Measurements from ENCODE around the gene PMEL. TPM values are rescaled to one million over a fixed set of nuclear protein-coding genes. Genes with fewer than 3 reads are reported as not detected.

The PMEL gene
- total and polyA plus RNA-seq, 4 donors = 1.1 to 4.5 (median 2.4) TPM

DNA sequence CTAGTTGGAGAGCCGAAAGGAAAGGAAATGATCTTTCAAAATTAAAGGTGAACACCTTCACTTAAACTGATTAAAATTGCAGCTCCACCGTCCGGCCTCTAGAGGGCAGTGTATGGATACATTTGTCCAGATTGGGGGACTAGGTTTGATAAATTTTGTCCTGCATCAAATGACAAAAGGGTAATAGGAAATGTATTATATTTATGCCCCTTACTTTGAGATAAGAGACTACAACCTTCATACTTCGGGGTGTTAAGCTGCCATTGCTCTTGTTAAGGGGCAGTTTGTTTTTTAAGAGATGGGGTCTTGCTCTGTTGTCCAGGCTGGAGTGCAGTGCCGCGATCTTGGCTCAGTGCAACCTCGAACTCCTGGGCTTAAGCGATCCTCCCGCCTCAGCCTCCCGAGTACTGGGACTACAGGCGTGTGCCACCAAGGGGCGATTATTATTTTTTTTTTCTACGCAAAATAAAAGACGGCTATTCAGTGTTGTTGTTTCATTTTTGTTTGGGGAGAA is 30.4 kb upstream of the PMEL start:
- Histone ChIP-seq H3K9me3 (ENCODE audit: control insufficient read depth in 4 of 4, low read length in 3 of 4) (no peaks in the 10 kb centered on the region), H3K4me3 (ENCODE audit: low read depth in 1 of 3, low read length in 3 of 3) (peak overlapping the region; percentile 58 to 92 (median 87)), H3K9ac (ENCODE audit: low read depth in 1 of 2, low read length in 2 of 2) (peak overlapping the region; percentile 15 to 66), H3K27ac (ENCODE audit: low read depth in 1 of 2, low read length in 2 of 2) (peak overlapping the region; percentile 82 to 89), H3K4me1 (ENCODE audit: control insufficient read depth in 4 of 4, insufficient read depth in 4 of 4, low read length in 3 of 4) (peaks cover 4 to 35% (median 26%) of the 10 kb centered on the region in 4 donors), H3K36me3 (ENCODE audit: control insufficient read depth in 4 of 4, insufficient read depth in 3 of 4, low read depth in 1 of 4, low read length in 3 of 4) (peaks cover 11 to 27% (median 24%) of the 10 kb centered on the region in 4 donors), H3K27me3 (ENCODE audit: control insufficient read depth in 4 of 4, insufficient read depth in 4 of 4, low read length in 3 of 4) (no peaks in the 10 kb centered on the region)
- TF ChIP-seq EGR1 (IDR thresholded peaks at IDR 0.05; ENCODE audit: low read depth in 2 of 2) = no peak
- peak; percentile 92 for TF ChIP-seq CTCF (IDR thresholded peaks at IDR 0.05; ENCODE audit: low read depth, low read length, missing input control)
- peak; percentile 90 to 91 for TF ChIP-seq RAD21 (IDR thresholded peaks at IDR 0.05)
- 16% methylated on average over 14 of the region's 14 CpGs for WGBS
- peak; percentile 67 for DNase-seq (ENCODE audit: low spot score)

DNA sequence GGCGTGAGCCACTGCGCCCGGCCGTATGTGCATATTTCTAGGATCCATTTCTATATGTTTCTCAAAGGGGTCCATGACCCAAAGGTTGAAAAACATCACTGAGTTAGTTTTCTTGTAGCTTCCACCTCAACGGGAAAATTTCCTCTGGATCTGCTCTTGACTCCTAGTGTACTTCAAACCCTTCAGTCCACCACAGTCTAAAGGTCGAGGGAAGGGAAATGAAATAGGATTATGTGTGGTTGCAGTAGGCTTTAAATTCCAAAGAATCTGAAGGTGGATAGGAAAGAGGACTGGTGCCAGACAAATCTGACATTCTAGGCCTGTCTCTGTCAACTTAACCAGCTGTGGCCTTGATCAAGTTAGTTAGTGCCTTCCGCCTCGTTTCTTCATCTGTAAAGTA is 29.5 kb upstream of the PMEL start:
- Histone ChIP-seq H3K36me3 (ENCODE audit: control insufficient read depth in 4 of 4, insufficient read depth in 3 of 4, low read depth in 1 of 4, low read length in 3 of 4) (peaks cover 14 to 36% (median 31%) of the 10 kb centered on the region in 4 donors), H3K27me3 (ENCODE audit: control insufficient read depth in 4 of 4, insufficient read depth in 4 of 4, low read length in 3 of 4) (no peaks in the 10 kb centered on the region), H3K4me3 (ENCODE audit: low read depth in 1 of 3, low read length in 3 of 3) (no peak overlapping the region), H3K9me3 (ENCODE audit: control insufficient read depth in 4 of 4, low read length in 3 of 4) (no peaks in the 10 kb centered on the region), H3K4me1 (ENCODE audit: control insufficient read depth in 4 of 4, insufficient read depth in 4 of 4, low read length in 3 of 4) (peaks cover 4 to 35% (median 24%) of the 10 kb centered on the region in 4 donors), H3K9ac (ENCODE audit: low read depth in 1 of 2, low read length in 2 of 2) (no peak overlapping the region), H3K27ac (ENCODE audit: low read depth in 1 of 2, low read length in 2 of 2) (peak overlapping the region in 1 of 2 donors; percentile 36)
- no peak for TF ChIP-seq TAF1 (conservative IDR thresholded peaks at IDR 0.05)
- no peak for TF ChIP-seq FOXA2 (IDR thresholded peaks at IDR 0.05)
- TF ChIP-seq HNF4G (IDR thresholded peaks at IDR 0.05) = peak; percentile 73
- TF ChIP-seq FOXA1 (IDR thresholded peaks at IDR 0.05) = no peak
- TF ChIP-seq HNF4A (conservative IDR thresholded peaks at IDR 0.05) = peak; percentile 85 to 90
- TF ChIP-seq YY1 (IDR thresholded peaks at IDR 0.05) = no peak
- no peak for TF ChIP-seq EGR1 (IDR thresholded peaks at IDR 0.05; ENCODE audit: low read depth in 2 of 2)
- TF ChIP-seq, protein P1, sequence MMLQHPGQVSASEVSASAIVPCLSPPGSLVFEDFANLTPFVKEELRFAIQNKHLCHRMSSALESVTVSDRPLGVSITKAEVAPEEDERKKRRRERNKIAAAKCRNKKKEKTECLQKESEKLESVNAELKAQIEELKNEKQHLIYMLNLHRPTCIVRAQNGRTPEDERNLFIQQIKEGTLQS (IDR thresholded peaks at IDR 0.05) = no peak
- TF ChIP-seq SP1 (IDR thresholded peaks at IDR 0.05) = peak; percentile 67
- TF ChIP-seq RXRA (IDR thresholded peaks at IDR 0.05) = peak; percentile 22 to 51
- TF ChIP-seq MAX (IDR thresholded peaks at IDR 0.05) = no peak
- peak in 1 of 2 donors; percentile 12 for TF ChIP-seq JUND (IDR thresholded peaks at IDR 0.05)
- TF ChIP-seq, protein P2, sequence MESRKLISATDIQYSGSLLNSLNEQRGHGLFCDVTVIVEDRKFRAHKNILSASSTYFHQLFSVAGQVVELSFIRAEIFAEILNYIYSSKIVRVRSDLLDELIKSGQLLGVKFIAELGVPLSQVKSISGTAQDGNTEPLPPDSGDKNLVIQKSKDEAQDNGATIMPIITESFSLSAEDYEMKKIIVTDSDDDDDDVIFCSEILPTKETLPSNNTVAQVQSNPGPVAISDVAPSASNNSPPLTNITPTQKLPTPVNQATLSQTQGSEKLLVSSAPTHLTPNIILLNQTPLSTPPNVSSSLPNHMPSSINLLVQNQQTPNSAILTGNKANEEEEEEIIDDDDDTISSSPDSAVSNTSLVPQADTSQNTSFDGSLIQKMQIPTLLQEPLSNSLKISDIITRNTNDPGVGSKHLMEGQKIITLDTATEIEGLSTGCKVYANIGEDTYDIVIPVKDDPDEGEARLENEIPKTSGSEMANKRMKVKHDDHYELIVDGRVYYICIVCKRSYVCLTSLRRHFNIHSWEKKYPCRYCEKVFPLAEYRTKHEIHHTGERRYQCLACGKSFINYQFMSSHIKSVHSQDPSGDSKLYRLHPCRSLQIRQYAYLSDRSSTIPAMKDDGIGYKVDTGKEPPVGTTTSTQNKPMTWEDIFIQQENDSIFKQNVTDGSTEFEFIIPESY (IDR thresholded peaks at IDR 0.05) = no peak
- TF ChIP-seq CTCF (IDR thresholded peaks at IDR 0.05; ENCODE audit: low read depth, low read length, missing input control) = no peak
- peak in 1 of 2 donors; percentile 14 for TF ChIP-seq RAD21 (IDR thresholded peaks at IDR 0.05)
- no peak for TF ChIP-seq REST (IDR thresholded peaks at IDR 0.05)
- TF ChIP-seq NR2F2 (IDR thresholded peaks at IDR 0.05) = no peak
- TF ChIP-seq GABPA (IDR thresholded peaks at IDR 0.05 in 1 of 2, conservative IDR thresholded peaks at IDR 0.05 in 1 of 2) = no peak
- 51% methylated on average over 8 of the region's 8 CpGs for WGBS
- no peak for DNase-seq (ENCODE audit: low spot score)

Measured in liver (tissue), 9 donors.